ENCODE data around the gene C9orf85.
"Not testable (repeated sequence)": the region's sequence is repeated elsewhere in the genome, so short reads cannot be mapped to it uniquely, and the experiment has no call there.

C9orf85 gene, protein sequence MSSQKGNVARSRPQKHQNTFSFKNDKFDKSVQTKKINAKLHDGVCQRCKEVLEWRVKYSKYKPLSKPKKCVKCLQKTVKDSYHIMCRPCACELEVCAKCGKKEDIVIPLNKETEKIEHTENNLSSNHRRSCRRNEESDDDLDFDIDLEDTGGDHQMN

GRCh38 chr9:71911061-71911907 lies at the start of gene C9orf85, which contains the start of gene ABHD17B:
Gene C9orf85 (plus strand): TSS chr9:71911639. CDS start chr9:71911735, 96 bp downstream.
Gene ABHD17B (minus strand): TSS chr9:71911193. CDS start chr9:71875080, 36,113 bp downstream.
- peak; percentile 97 to 98 for DNase-seq

DNA sequence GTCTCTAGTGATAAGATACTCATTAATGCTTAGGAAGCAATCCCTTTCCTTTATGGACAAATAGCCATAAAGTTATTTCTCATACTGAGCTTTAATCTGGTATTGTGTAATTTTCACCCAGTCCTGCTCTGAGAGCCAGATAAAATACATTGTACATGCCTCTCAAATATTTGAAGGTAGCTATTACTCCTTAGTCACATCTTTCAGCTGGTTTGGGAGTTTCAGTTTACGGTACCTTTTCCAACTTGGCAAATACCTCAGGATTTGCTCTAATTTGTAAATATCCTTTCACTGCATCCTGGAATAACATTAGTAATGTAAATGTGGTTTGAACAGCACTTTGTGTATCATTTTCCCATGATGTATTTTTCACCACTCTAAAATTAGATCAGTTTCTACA lies 47.8 kb upstream of the C9orf85 start:
- DNase-seq: no peak

- no peak for DNase-seq
Measured at GRCh38 chr9:71875345-71875744, 36.1 kb upstream of the C9orf85 start.

GRCh38 chr9:71876106-71876505 lies 35.3 kb upstream of the C9orf85 start:
- no peak for DNase-seq

- DNase-seq: no peak
Measured at GRCh38 chr9:71876829-71877228, 34.6 kb upstream of the C9orf85 start.

- DNase-seq: no peak
Measured at GRCh38 chr9:71878327-71879274, 32.8 kb upstream of the C9orf85 start.

DNA sequence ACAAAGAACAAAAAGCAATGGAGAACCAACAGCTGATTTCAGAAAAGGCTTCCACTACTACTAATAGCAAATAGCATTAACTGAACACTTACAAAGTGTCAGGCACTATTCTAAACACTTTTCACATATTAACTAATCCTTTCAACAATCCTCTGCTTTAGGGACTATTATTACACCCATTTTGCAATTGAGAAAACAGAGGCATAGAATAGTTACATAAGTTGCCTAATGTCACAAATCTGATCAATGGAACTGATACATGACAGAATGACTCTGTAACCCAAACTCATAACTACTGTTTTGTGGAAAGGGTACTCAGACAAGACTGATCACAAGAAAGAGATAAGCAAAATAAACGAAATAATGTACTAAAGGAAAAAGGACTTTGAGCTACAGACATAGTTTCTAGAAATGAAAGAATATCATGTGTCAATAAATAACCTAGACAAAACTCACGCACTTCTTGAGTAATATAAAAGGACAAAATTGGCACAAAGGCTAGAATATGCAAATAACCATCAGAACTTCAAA lies 31.7 kb upstream of the C9orf85 start:
- DNase-seq: no peak

DNA sequence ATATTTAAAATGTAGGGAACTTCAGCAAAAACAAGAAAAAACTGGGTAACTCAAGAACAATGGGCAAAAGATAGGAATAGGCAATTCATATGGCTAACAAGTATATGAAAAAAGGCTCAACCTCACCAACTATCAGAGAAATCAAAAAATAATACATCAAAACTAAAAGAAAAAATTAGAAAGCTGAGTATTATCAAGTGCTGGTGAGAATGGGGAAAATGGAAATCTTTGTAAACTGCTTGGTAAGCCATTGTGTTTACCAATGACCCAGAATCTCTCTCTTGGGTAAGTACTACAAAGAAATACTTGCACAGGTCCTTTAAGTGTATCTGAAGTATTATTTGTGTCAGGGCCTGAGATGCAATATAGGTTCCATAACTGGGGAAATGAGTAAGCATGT lies 27.4 kb upstream of the C9orf85 start:
- no peak for DNase-seq

DNA sequence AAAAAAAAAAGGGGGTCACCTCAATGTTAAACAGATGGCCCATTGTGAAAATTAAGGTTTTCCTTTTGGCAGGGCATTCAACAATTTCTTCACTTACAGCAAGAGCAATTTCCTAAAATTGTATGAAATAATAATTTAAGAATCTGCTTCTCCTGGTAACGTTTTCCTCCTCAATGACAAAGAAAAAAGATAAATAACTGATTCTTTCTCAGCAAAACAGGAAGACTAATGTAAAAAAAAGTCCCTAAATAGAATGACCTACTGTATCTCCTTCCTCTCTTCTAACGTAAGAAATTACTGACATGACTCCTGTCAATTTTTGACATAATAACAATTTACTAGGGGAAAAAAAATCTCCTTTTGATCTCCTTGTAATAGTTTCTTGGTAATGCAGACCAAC lies 26.0 kb upstream of the C9orf85 start:
- no peak for DNase-seq

DNA sequence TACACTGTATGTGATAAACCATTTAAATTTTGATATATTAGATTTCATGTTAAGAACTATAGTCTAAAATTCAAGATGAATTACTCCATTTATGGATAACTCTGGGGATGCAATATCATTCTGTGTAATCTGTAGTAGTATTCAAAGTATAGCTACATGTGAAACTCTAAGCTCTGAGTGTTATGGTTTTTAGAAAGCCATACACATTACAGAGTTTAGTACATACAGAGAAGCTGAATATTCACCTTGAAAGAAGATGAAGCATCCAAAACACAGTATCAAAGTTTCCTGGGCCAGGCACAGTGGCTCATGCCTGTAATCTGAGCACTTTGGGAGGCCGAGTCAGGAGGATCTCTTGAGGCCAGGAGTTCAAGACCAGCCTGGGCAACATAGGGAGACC lies 25.4 kb upstream of the C9orf85 start:
- DNase-seq: no peak

DNA sequence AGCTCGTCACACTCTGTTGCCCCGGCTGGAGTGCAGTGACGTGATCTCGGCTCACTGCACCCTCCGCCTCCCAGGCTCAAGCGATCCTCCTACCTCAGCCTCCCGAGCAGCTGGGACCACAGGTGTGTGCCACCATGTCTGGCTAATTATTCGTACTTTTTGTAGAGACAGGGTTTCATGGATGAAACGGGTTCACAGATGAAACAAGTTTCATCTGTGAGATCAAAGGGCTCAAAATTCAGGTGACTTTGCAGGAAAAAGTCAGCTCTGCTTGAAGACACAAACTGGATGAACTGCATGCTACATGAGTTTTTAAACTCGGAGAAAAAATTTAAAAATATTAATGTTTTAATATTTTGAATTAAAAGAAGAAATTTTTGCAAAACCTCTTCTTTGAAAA lies 24.9 kb upstream of the C9orf85 start:
- no peak for DNase-seq

GRCh38 chr9:71887362-71887761 lies 24.1 kb upstream of the C9orf85 start:
- DNase-seq: no peak

DNA sequence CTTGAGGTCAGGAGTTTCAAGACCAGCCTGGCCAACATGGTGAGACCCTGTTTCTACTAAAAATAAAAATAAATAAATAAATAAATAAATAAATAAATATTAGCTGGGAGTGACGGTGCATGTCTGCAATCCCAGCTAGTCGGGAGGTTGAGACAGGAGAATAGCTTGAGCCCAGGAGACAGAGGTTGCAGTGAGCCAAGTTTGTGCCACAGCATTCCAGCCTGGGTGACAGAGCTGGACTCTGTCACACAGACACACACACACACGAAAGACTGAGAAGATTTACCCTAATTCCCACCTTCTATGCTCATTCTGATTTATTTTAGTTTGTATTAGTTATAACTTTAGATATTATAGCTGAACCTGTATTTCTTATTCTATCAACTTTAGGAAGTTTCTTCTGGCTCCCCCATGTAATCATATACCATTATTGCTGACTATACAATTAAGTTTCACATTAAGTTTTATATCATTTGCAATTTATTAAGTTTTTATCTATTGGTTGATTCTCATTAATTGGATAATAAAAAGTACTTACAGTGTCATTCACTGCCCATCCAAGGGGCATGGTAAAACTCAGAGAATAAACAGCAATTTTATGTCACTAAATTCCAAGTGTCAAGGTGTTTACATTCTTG lies 21.3 kb upstream of the C9orf85 start:
- no peak for DNase-seq

GRCh38 chr9:71891557-71892189 lies 19.8 kb upstream of the C9orf85 start:
- DNase-seq: no peak

DNA sequence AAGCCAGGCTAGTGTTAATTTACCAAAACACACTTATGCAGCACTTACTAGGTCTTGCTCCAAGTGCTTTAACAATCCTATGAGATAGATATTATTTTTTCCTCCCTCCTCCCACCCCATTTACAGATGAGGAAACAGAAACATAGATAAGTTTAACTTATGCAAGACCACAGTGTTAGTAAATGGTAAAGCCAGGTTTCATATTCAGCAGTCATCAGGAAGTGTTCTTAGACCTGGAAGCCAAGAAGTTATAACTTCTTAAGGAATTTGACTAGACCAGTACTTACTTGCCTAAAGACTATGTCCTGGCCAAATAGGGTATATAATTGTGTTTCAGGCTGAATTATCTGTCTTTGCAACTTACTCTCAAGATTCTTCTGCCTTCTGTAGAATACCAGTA lies 16.3 kb upstream of the C9orf85 start:
- DNase-seq: no peak

DNA sequence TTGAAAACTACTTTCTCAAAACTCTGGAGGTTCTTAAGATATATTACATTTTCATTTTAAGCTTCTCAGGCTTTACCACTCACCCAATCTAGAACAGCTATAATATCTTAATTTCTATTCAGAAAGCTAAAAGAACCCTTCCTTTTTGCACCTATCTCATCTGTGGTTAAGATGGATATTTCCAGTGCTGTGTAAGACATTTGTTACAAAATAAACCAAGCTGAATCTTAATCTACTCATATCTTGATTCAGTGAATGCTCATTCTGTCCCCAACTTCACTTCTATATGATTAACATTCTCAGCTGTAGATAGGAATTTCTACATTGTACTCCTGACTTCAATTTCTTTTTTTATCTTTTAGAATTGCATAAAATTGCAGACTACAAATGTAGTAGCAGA lies 15.5 kb upstream of the C9orf85 start:
- DNase-seq: no peak

DNA sequence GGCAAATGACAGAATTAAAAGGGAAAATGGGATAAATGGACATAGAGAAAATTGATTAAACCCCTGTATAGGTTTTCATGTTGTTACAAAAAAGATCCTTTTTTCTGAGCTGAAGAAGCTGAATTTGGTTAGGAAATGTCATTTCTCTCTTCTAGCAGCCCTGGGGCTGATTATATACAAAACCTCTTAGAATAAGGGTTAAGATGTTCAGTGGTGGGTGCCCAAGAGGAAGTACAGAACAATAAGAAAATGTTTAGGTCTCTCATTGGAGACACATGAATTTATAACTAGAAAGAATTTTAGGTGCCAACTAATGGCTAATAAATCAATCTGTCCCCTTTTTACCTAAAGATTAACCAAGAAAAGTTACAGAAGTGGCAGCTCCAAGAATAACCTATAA lies 14.7 kb upstream of the C9orf85 start:
- no peak for DNase-seq

GRCh38 chr9:71897577-71897976 lies 13.9 kb upstream of the C9orf85 start:
- DNase-seq: no peak

DNA sequence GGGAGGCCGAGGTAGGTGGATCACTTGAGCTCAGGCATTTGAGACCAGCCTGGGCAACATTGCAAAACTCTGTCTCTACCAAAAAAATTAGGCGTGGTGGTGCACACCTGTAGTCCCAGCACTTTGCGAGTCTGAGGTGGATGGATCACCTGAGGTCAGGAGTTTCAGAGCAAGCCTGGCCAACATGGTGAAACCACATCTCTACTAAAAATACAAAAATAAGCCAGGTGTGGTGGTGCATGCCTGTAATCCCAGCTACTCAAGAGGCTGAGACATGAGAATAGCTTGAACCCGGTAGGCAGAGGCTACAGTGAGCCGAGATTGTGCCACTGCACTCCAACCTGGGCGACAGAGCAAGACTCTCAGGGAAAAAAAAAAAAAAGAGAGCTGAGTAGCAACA lies 12.7 kb upstream of the C9orf85 start:
- DNase-seq: not testable (repeated sequence)

DNA sequence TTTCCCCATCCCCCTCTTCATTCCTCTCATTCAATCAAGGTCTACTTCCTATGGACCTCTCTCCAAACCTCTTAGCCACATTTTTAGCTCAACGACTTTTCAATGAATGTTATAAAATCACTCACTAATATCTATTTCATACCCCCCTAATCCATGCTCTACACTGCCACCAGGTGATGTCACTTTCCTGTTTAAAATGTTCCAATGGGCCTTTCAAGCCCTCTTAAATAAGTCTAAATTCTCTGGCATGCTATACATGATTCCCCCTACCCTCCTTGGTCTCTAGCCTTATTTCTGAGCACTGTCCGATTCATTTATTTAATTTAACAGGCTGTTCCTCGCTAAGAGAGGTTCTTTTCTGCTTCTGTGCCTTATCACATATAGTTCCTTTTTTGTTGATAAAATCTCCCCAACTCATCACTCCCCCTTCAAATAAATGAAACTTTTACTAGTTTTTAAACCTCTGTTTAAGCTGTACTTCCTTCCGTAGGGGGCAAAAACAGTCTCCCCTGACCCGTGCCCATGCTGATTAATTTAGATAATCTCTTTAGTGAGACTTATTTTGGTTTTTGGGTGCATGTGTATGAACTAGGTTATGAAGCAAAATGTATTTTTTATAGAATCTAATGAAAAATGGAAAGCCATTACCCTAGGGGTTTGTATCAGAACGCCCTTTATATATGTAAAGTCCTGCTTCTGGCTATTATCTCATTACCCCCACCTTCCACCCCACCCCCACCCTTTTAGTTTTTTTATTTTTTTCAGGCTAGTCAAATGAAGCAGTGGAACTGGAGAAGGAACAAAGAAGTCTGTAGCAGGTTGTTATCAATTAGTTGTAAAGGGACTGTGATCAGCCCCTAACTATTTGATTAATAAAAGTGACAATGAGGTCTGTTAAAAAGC lies 9.5 kb upstream of the C9orf85 start:
- DNase-seq: no peak

GRCh38 chr9:71904076-71904475 lies 7.4 kb upstream of the C9orf85 start:
- DNase-seq: no peak

Measured in SHP77 (cell line).